CD14-positive monocyte (primary cell): ENCODE measurements around the gene HCN4. TPM values are rescaled to one million over a fixed set of nuclear protein-coding genes. Genes with fewer than 3 reads are reported as not detected.

ENCODE experiments used
- DNase-seq, 3 donors: peaks; one replicate each; pipeline ENCODE4 v3.0.0-alpha.2; 2011 to 2022
- H2AFZ ChIP-seq: 2 replicates; pipeline ENCODE4 v1.6.0; 2012; ENCODE audit warnings: mild to moderate bottlenecking, low read depth, low read length, inconsistent platforms; ENCODE audit not compliant: insufficient read depth, poor library complexity, severe bottlenecking
- H3K27ac ChIP-seq, 2 donors: 1 replicate in 1 of 2; 2 replicates in 1 of 2; pipeline ENCODE4 v1.5.1; 2012 to 2013; ENCODE audit warnings: low read length in 2 of 2, control low read depth in 1 of 2, inconsistent platforms in 1 of 2, low read depth in 1 of 2, mild to moderate bottlenecking in 1 of 2
- H3K27me3 ChIP-seq, 2 donors: one replicate each; pipeline versions ENCODE4 v1.6.0 to v1.6.1; 2011 to 2013; ENCODE audit warnings: low read length in 2 of 2; ENCODE audit not compliant: control insufficient read depth in 2 of 2, insufficient read depth in 2 of 2
- H3K36me3 ChIP-seq, 2 donors: replicated peaks in 1 of 2; 1 replicate in 1 of 2; 2 replicates in 1 of 2; pipeline versions ENCODE4 v1.5.1 to v1.6.1; 2012 to 2013; ENCODE audit warnings: low read length in 2 of 2, control low read depth in 1 of 2, inconsistent platforms in 1 of 2, mild to moderate bottlenecking in 1 of 2; ENCODE audit not compliant: insufficient read depth in 2 of 2, control insufficient read depth in 1 of 2
- H3K4me1 ChIP-seq, 2 donors: 1 replicate in 1 of 2; 2 replicates in 1 of 2; pipeline versions ENCODE4 v1.5.1 to v1.6.1; 2012 to 2013; ENCODE audit warnings: low read length in 2 of 2, control low read depth in 1 of 2, inconsistent platforms in 1 of 2, mild to moderate bottlenecking in 1 of 2, moderate library complexity in 1 of 2; ENCODE audit not compliant: insufficient read depth in 2 of 2, control insufficient read depth in 1 of 2
- H3K4me2 ChIP-seq: replicated peaks from 2 replicates; pipeline ENCODE3; 2012; ENCODE audit warnings: low read length, moderate library complexity, mild to moderate bottlenecking; ENCODE audit not compliant: poor library complexity, severe bottlenecking; ENCODE audit errors: extremely low read depth
- H3K4me3 ChIP-seq, 3 experiments: fragments of 200-600 bp in 1 of 3; sonication (generic) in 1 of 3; replicated peaks in 1 of 3; 1 replicate in 2 of 3; 2 replicates in 1 of 3; pipeline ENCODE4 v1.5.1; 2011 to 2013; ENCODE audit warnings: low read length in 3 of 3, mild to moderate bottlenecking in 3 of 3, control low read depth in 2 of 3, low read depth in 2 of 3, inconsistent platforms in 1 of 3, moderate library complexity in 1 of 3
- H3K79me2 ChIP-seq: 2 replicates; pipeline ENCODE4 v1.6.0; 2012; ENCODE audit warnings: mild to moderate bottlenecking, control low read depth, inconsistent platforms, low read length, moderate library complexity; ENCODE audit not compliant: insufficient read depth
- H3K9ac ChIP-seq: 2 replicates; pipeline ENCODE4 v1.6.0; 2017; ENCODE audit warnings: low read length, mild to moderate bottlenecking; ENCODE audit not compliant: insufficient read depth, poor library complexity, severe bottlenecking
- H3K9me3 ChIP-seq, 2 donors: replicated peaks in 1 of 2; 1 replicate in 1 of 2; 2 replicates in 1 of 2; pipeline versions ENCODE4 v1.5.1 to v1.6.1; 2012 to 2013; ENCODE audit warnings: low read length in 2 of 2, control low read depth in 1 of 2; ENCODE audit not compliant: control insufficient read depth in 1 of 2, insufficient read depth in 1 of 2
- H4K20me1 ChIP-seq: 2 replicates; pipeline ENCODE4 v1.6.0; 2012; ENCODE audit warnings: mild to moderate bottlenecking, low read length, control low read depth, moderate library complexity; ENCODE audit not compliant: insufficient read depth
- H3K27ac Mint-ChIP-seq, 7 donors: one replicate each; pipeline ENCODE4 v1.8.0; 2020; ENCODE audit warnings: mild to moderate bottlenecking in 7 of 7, mixed read lengths in 7 of 7, moderate library complexity in 6 of 7, inconsistent platforms in 2 of 7
- H3K27me3 Mint-ChIP-seq, 3 donors: one replicate each; pipeline ENCODE4 v1.8.0; 2021 to 2022; ENCODE audit warnings: low read depth in 3 of 3, mild to moderate bottlenecking in 3 of 3, mixed read lengths in 3 of 3, moderate library complexity in 3 of 3, inconsistent platforms in 1 of 3
- H3K36me3 Mint-ChIP-seq, 2 donors: one replicate each; pipeline ENCODE4 v1.8.0; 2020; ENCODE audit warnings: mixed read lengths in 2 of 2, inconsistent platforms in 1 of 2, mild to moderate bottlenecking in 1 of 2
- H3K4me1 Mint-ChIP-seq: one replicate; pipeline ENCODE4 v1.8.0; 2020; ENCODE audit warnings: mild to moderate bottlenecking, mixed read lengths
- H3K4me3 Mint-ChIP-seq, 2 donors: one replicate each; pipeline ENCODE4 v1.8.0; 2020; ENCODE audit warnings: mild to moderate bottlenecking in 2 of 2, mixed read lengths in 2 of 2, moderate library complexity in 1 of 2
- H3K9me3 Mint-ChIP-seq, 7 donors: one replicate each; pipeline ENCODE4 v1.8.0; 2020 to 2022; ENCODE audit warnings: mixed read lengths in 7 of 7, mild to moderate bottlenecking in 6 of 7, moderate library complexity in 6 of 7, inconsistent platforms in 2 of 7
- WGBS: methylation state at CpG from one replicate; pipeline ENCODE4 v1.1.5; 2013; ENCODE audit warnings: missing lambda C conversion rate; ENCODE audit not compliant: insufficient coverage; 5-methylcytosine and 5-hydroxymethylcytosine counted together
- intact Hi-C, 2 donors: fragments of 100-400 bp; cut with micrococcal nuclease; formaldehyde crosslinking; loops; one replicate each; pipeline versions ENCODE4 v1.15.0 to v1.15.1; 2023
- polyA plus RNA-seq, 3 donors: library from polyadenylated mRNA; depleted of rRNA in 1 of 3; unstranded in 2 of 3; stranded (reverse) in 1 of 3; fragments of 300-500 nt in 2 of 3; fragments of >200 nt in 1 of 3; fragmentation: Illumina TruSeq in 2 of 3; gene quantifications; 1 replicate in 2 of 3; 2 replicates in 1 of 3; pipeline ENCODE4 v1.2.3, GENCODE V29; 2012 to 2021
- TF ChIP-seq, protein P1 (sequence below): fragments of 200-600 bp; IDR thresholded peaks from one replicate; pipeline ENCODE4 v1.8.0; 2022; ENCODE audit warnings: antibody characterized with exemption, mild to moderate bottlenecking

HCN4 gene
- polyA plus RNA-seq, 3 donors, result not detected

DNA sequence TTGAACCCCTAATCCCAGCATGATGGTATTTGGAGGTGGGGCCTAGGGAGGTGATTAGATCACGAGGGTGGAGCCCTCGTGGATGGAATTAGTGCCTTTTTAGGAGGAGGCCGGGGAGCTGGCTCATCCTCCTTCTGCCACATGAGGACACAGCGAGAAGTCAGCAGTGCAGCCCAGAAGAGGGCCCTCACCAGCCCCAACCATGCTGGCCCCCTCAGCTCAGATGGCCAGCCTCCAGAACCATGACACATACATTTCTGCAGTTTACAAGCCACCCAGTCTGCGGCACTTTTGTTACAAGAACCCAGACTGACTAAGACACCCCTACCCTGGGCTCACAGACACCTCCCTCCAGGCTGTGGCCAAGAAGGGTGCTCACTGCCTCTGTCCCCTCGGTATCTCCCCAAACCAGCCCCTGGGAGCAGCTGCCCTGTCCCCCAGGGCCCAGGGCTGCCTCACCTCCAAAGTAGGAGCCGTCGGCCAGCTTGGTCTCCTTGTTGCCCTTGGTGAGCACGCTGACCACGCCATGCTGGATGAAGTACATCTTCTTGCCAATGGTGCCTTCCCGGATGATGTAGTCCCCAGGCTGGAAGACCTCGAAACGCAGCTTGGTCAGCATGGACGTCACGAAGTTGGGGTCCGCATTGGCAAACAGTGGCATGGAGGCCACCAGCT, 44.1 kb downstream of the HCN4 start:
- peaks cover 0 to 4% (median 0%) of the 10 kb centered on the region in 7 donors for H3K9me3 Mint-ChIP-seq
- WGBS, result 98% methylated on average over 16 of the region's 16 CpGs
- H3K27ac ChIP-seq, result no peak overlapping the region
- H3K79me2 ChIP-seq, result no peaks in the 10 kb centered on the region
- no peak overlapping the region for H3K9ac ChIP-seq
- H3K4me3 Mint-ChIP-seq, result no peak overlapping the region
- peaks cover 0 to 15% of the 10 kb centered on the region in 2 donors for H3K27me3 ChIP-seq
- DNase-seq, result no peak
- H3K9me3 ChIP-seq, result no peaks in the 10 kb centered on the region
- no peak overlapping the region for H3K4me2 ChIP-seq
- no peaks in the 10 kb centered on the region for H3K36me3 ChIP-seq
- peaks cover 28 to 36% (median 31%) of the 10 kb centered on the region in 3 donors for H3K27me3 Mint-ChIP-seq
- H3K4me3 ChIP-seq, result no peak overlapping the region
- H2AFZ ChIP-seq, result no peak overlapping the region
- no peaks in the 10 kb centered on the region for H3K36me3 Mint-ChIP-seq
- H4K20me1 ChIP-seq, result no peaks in the 10 kb centered on the region
- H3K27ac Mint-ChIP-seq, result no peak overlapping the region
- H3K4me1 ChIP-seq, result no peaks in the 10 kb centered on the region
- H3K4me1 Mint-ChIP-seq, result no peaks in the 10 kb centered on the region
- intact Hi-C loops, result no loop called here
- TF ChIP-seq, protein P1, sequence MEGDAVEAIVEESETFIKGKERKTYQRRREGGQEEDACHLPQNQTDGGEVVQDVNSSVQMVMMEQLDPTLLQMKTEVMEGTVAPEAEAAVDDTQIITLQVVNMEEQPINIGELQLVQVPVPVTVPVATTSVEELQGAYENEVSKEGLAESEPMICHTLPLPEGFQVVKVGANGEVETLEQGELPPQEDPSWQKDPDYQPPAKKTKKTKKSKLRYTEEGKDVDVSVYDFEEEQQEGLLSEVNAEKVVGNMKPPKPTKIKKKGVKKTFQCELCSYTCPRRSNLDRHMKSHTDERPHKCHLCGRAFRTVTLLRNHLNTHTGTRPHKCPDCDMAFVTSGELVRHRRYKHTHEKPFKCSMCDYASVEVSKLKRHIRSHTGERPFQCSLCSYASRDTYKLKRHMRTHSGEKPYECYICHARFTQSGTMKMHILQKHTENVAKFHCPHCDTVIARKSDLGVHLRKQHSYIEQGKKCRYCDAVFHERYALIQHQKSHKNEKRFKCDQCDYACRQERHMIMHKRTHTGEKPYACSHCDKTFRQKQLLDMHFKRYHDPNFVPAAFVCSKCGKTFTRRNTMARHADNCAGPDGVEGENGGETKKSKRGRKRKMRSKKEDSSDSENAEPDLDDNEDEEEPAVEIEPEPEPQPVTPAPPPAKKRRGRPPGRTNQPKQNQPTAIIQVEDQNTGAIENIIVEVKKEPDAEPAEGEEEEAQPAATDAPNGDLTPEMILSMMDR, result no peak

DNA sequence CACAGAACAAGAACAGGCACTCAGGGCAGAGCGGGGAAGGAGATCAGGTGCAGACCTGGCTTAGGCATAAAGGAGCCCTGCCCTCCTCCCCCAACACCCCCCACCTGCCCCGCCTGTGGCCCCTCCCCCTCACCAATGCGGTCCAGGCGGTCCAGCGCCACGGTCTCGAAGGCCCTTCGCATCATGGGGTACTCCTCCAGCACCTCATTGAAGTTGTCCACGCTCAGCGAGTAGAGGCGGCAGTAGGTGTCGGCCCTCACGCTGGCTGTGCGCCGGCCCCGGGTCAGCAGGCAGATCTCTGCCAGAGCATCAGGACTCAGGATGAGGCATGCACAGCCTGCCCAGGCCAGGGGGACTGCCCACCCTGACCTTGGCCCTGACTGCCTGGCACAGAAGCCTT, 44.8 kb downstream of the HCN4 start:
- WGBS, result 96% methylated on average over 10 of the region's 16 CpGs

More for the DNA sequence above, 44.8 kb downstream of the HCN4 start:
- H3K9ac ChIP-seq, result no peak overlapping the region
- H3K27me3 ChIP-seq, result peaks cover 0 to 22% of the 10 kb centered on the region in 2 donors
- Mint-ChIP-seq H3K36me3 (no peaks in the 10 kb centered on the region), H3K27me3 (peaks cover 31 to 41% (median 37%) of the 10 kb centered on the region in 3 donors), H3K9me3 (peaks cover 0 to 4% (median 0%) of the 10 kb centered on the region in 7 donors), H3K4me3 (no peak overlapping the region), H3K4me1 (no peaks in the 10 kb centered on the region), H3K27ac (no peak overlapping the region)
- no peaks in the 10 kb centered on the region for H3K36me3 ChIP-seq
- no peaks in the 10 kb centered on the region for H3K9me3 ChIP-seq
- no peak for DNase-seq
- intact Hi-C loops, result no loop called here
- no peak overlapping the region for H3K4me3 ChIP-seq
- no peak overlapping the region for H2AFZ ChIP-seq
- H3K4me1 ChIP-seq, result no peaks in the 10 kb centered on the region
- H3K4me2 ChIP-seq, result no peak overlapping the region
- no peaks in the 10 kb centered on the region for H3K79me2 ChIP-seq
- H4K20me1 ChIP-seq, result no peaks in the 10 kb centered on the region
- TF ChIP-seq, protein P1, result no peak
- no peak overlapping the region for H3K27ac ChIP-seq
